Activated naive CD4-positive, alpha-beta T cell treated with anti-CD3 and anti-CD28 coated beads for 36 hours (primary cell): ENCODE data around the gene SCNN1A. TPM values are rescaled to one million over a fixed set of nuclear protein-coding genes. Genes with fewer than 3 reads are reported as not detected.
"Not testable (repeated sequence)": the region's sequence is repeated elsewhere in the genome, so short reads cannot be mapped to it uniquely, and the experiment has no call there.

Experiments
- CTCF ChIA-PET: fragments of 350-600 bp; sonication (Branson Sonifier 250); formaldehyde crosslinking; loops from one replicate; lab custom pipeline; 2021; ENCODE audit warnings: antibody characterized with exemption; lab: Charles Lee
- DNase-seq: peaks from one replicate; pipeline ENCODE4 v3.0.0-alpha.2; 2020
- H3K27ac Mint-ChIP-seq: one replicate; pipeline ENCODE4 v1.8.0; 2021; ENCODE audit warnings: mild to moderate bottlenecking, mixed read lengths
- H3K27me3 Mint-ChIP-seq: one replicate; pipeline ENCODE4 v1.8.0; 2021; ENCODE audit warnings: low read depth, mixed read lengths
- H3K36me3 Mint-ChIP-seq: one replicate; pipeline ENCODE4 v1.8.0; 2021; ENCODE audit warnings: low read depth, mixed read lengths
- H3K4me1 Mint-ChIP-seq: one replicate; pipeline ENCODE4 v1.8.0; 2021; ENCODE audit warnings: low read depth, mixed read lengths
- H3K4me3 Mint-ChIP-seq: one replicate; pipeline ENCODE4 v1.8.0; 2021; ENCODE audit warnings: mild to moderate bottlenecking, moderate library complexity, mixed read lengths
- H3K9me3 Mint-ChIP-seq: one replicate; pipeline ENCODE4 v1.8.0; 2021; ENCODE audit warnings: mixed read lengths
- intact Hi-C: fragments of 100-400 bp; cut with micrococcal nuclease; formaldehyde crosslinking; loops from one replicate; pipeline ENCODE4 v1.15.1; 2023
- total RNA-seq, 2 experiments: library from RNA; stranded (reverse); gene quantifications; one replicate each; pipeline ENCODE4 v1.2.3, GENCODE V29; 2021

SCNN1A gene
- total RNA-seq, 2 experiments from 2014 or later, result 0.20 to 0.67 TPM

DNA sequence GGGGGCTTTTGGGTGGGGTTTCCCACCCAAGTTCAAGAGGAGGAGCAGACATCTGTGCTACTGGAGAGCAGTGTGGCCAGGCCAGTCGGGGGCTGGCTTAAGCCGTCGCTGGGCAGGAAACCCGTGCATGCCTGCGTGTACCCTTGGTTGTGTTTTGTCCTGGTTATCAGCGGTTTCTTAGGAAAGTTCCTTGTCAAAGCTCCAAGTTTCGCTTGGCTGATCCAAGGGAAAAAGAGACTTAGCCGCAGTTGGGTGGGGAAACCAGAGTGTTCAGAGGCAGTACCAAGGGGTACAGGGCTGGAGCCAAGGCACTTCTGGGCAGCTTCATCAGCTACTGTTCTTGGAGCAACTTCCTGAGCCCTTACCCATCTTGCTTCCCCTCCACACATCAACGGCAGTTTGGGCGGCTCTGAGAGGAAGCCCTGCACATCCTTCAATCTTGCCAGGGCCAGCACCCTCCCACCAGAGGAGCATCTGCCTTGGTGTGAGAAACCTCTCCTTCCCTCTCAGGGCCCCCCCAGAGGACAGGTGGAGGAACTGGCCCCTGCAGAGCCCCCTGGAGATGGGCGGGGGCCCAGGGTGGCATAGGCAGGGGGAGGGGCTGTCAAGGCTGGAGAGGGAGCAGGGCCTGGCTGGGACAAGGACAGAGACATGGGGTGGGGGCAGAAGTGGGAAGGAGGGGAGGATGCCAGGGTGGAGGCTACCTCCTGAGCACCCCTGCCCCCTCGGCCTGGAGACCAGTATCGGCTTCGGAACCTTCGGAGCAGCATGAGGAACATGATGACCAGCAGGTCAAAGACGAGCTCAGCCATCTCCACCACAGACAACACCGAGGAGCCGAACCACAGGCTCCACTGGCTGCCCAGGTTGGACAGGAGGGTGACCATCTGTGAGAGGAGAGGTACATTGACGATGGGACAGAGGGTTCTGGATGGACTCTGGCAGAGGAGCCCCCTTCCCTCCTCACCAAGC is 27.7 kb downstream of the SCNN1A start:
- CTCF ChIA-PET, result no interaction called here
- intact Hi-C loops, result no loop called here
- Mint-ChIP-seq H3K9me3 (no peaks in the 10 kb centered on the region), H3K4me3 (no peak overlapping the region), H3K36me3 (no peaks in the 10 kb centered on the region), H3K27ac (no peak overlapping the region), H3K4me1 (peaks cover 37% of the 10 kb centered on the region), H3K27me3 (no peaks in the 10 kb centered on the region)
- no peak for DNase-seq

GRCh38 chr12:6346942-6347341 is 28.4 kb downstream of the SCNN1A start:
- Mint-ChIP-seq H3K27ac (no peak overlapping the region), H3K36me3 (no peaks in the 10 kb centered on the region), H3K4me1 (peaks cover 45% of the 10 kb centered on the region), H3K4me3 (no peak overlapping the region), H3K9me3 (no peaks in the 10 kb centered on the region), H3K27me3 (no peaks in the 10 kb centered on the region)
- CTCF ChIA-PET, result no interaction called here
- intact Hi-C loops, result no loop called here
- DNase-seq, result no peak

GRCh38 chr12:6346235-6346832 is 29.0 kb downstream of the SCNN1A start:
- Mint-ChIP-seq H3K4me1 (peaks cover 47% of the 10 kb centered on the region), H3K27ac (no peak overlapping the region)

DNA sequence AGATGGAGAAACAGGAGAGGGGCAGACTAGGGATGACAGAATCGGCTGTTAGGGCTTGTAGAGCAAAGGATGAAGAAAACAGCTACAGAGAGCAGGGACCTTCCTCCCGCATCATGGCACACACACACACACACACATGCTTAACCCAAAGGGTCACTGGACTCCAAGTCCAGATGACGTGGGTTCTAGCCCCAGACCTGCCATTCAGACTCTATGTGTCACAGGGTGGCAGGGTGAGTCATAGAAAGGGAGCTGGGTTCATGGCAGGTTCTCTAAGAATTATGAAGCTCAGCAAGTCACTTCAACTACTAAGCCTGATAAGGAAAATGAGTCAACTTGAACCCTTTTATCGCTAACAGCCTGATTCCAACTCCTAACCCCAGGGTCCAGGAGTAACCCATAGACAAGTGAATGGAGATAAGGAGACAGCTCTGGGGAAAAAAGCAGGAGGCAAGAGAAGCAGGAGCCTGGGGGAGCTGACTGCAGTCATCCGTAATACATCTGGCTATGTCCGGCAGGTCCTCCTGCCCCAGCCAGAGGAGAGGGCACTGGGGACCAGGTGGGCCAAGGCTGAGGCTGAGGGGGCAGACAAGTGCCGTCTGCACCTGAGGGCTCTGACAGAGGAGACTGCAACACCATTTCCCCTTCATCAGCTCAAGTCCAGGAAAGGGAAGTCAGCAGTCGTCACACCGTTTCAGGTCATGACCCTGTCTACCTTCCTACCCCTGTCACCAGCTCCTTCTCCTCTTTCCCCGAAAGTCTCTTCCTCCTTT is 29.9 kb downstream of the SCNN1A start:
- Mint-ChIP-seq H3K9me3 (no peaks in the 10 kb centered on the region), H3K4me3 (peak overlapping the region; percentile 22), H3K27ac (peak overlapping the region; percentile 33), H3K4me1 (peaks cover 47% of the 10 kb centered on the region), H3K27me3 (no peaks in the 10 kb centered on the region), H3K36me3 (peaks cover 5% of the 10 kb centered on the region)
- intact Hi-C loops, result loop anchor here (1.0 kb wide), 2 partner anchors 9 to 22 kb away; no protein-coding TSS in a partner anchor
- peak; percentile 81 for DNase-seq
- CTCF ChIA-PET, result interaction anchor here (0.6 to 1.9 kb wide), 15 partner anchors 9 to 273 kb away, joined by 3 to 12 read pairs (median 3); no protein-coding TSS in a partner anchor

More at GRCh38 chr12:6346235-6346832, 29.0 kb downstream of the SCNN1A start:
- no peaks in the 10 kb centered on the region for H3K9me3 Mint-ChIP-seq
- DNase-seq, result no peak
- peaks cover 1% of the 10 kb centered on the region for H3K36me3 Mint-ChIP-seq
- intact Hi-C loops, result no loop called here
- no peak overlapping the region for H3K4me3 Mint-ChIP-seq
- CTCF ChIA-PET, result interaction anchor here (0.8 to 1.9 kb wide), 10 partner anchors 9 to 80 kb away, joined by 3 to 12 read pairs (median 4); no protein-coding TSS in a partner anchor
- H3K27me3 Mint-ChIP-seq, result no peaks in the 10 kb centered on the region

- H3K9me3 Mint-ChIP-seq, H3K27ac Mint-ChIP-seq, DNase-seq, H3K36me3 Mint-ChIP-seq, H3K27me3 Mint-ChIP-seq, H3K4me3 Mint-ChIP-seq, intact Hi-C loops: not testable (repeated sequence)
- H3K4me1 Mint-ChIP-seq, result peaks cover 47% of the 10 kb centered on the region
- CTCF ChIA-PET, result interaction anchor here (0.6 to 2.9 kb wide), 6 partner anchors 9 to 1264 kb away, joined by 3 to 14 read pairs (median 4); no protein-coding TSS in a partner anchor
These were observed 31.2 kb downstream of the SCNN1A start for GRCh38 chr12:6344101-6344660.

DNA sequence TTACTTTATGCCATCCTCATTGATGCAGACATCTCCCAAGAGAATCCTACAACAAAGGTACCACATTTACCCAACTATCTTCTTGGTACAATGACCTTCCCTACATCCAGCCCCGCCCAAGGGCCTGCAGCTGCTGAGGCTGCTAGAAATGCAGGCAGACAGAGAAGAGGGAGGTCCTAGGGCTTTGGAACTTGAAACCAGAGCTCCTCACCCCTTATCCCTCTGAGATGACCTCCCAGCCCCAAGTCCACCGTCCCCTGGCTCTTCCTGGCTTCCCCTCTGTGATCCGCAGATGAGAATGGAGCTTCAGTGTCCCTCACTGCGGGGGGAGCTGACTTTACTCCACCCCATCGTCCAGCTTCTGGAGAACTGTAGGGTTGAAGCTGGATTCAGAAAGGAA is 31.8 kb downstream of the SCNN1A start:
- no peak for DNase-seq
- Mint-ChIP-seq H3K36me3 (peaks cover 5% of the 10 kb centered on the region), H3K27me3 (no peaks in the 10 kb centered on the region), H3K27ac (peak overlapping the region; percentile 5), H3K4me3 (no peak overlapping the region), H3K9me3 (no peaks in the 10 kb centered on the region), H3K4me1 (peaks cover 47% of the 10 kb centered on the region)
- CTCF ChIA-PET, result interaction anchor here (0.6 to 2.9 kb wide), 5 partner anchors 8 to 1265 kb away, joined by 3 to 14 read pairs (median 4); no protein-coding TSS in a partner anchor
- intact Hi-C loops, result no loop called here

DNA sequence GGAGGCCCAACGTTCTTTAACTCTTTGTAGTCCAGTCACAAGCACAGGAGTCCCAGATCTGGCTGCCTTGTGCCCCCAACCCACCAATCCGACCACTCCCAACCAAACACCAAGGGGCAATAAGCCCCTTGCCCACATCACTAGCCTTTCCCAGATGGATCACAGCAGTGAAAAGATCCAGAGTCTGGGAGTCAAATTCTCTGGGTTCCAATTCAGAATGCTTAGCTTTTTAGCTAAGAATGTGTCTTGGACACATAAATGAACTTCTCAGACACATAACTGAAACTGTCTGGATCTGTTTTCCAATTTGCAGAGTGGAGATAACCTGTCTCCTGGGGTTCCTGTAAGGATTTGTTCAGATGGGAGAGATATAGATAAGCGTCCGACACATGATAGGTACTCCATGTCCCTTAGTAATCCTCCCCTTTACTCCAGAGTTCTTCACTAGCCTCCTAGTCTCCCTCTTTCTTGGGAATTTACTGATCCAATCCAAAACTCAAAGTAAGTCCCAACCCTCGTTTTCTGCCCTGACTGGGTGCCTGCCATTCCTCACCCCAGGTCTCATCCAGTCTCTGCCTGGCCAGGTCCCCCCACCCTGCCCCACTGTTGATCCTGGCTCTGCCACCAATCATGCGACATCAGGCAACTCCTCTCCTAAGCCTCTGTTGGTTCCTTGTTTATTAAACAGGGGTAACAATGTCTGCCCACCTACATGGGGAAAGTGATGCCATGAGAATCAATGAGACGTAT is 33.0 kb downstream of the SCNN1A start:
- CTCF ChIA-PET, result interaction anchor here (1.1 to 2.9 kb wide), 3 partner anchors 9 to 123 kb away, joined by 3 to 14 read pairs (median 4); no protein-coding TSS in a partner anchor
- H3K4me3 Mint-ChIP-seq, result no peak overlapping the region
- peaks cover 43% of the 10 kb centered on the region for H3K4me1 Mint-ChIP-seq
- no peak for DNase-seq
- intact Hi-C loops, result no loop called here
- peaks cover 5% of the 10 kb centered on the region for H3K36me3 Mint-ChIP-seq
- H3K9me3 Mint-ChIP-seq, result no peaks in the 10 kb centered on the region
- no peaks in the 10 kb centered on the region for H3K27me3 Mint-ChIP-seq
- H3K27ac Mint-ChIP-seq, result no peak overlapping the region

GRCh38 chr12:6341417-6342139 is 33.8 kb downstream of the SCNN1A start, which contains the start of gene TNFRSF1A:
Gene TNFRSF1A, minus strand, starts transcription at chr12:6342076. Its CDS starts 262 bp downstream, at chr12:6341814.
- CTCF ChIA-PET, result interaction anchor here (1.1 to 2.9 kb wide), 3 partner anchors 9 to 124 kb away, joined by 3 to 14 read pairs (median 4); no protein-coding TSS in a partner anchor
- Mint-ChIP-seq H3K4me1 (peaks cover 38% of the 10 kb centered on the region), H3K4me3 (peak within 1 kb of the TSS; percentile 17), H3K27me3 (no peaks in the 10 kb centered on the region), H3K27ac (no peak within 1 kb of the TSS), H3K9me3 (no peaks in the 10 kb centered on the region), H3K36me3 (peaks cover 5% of the 10 kb centered on the region)
- intact Hi-C loops, result no loop called here
- peak; percentile 73 for DNase-seq

DNA sequence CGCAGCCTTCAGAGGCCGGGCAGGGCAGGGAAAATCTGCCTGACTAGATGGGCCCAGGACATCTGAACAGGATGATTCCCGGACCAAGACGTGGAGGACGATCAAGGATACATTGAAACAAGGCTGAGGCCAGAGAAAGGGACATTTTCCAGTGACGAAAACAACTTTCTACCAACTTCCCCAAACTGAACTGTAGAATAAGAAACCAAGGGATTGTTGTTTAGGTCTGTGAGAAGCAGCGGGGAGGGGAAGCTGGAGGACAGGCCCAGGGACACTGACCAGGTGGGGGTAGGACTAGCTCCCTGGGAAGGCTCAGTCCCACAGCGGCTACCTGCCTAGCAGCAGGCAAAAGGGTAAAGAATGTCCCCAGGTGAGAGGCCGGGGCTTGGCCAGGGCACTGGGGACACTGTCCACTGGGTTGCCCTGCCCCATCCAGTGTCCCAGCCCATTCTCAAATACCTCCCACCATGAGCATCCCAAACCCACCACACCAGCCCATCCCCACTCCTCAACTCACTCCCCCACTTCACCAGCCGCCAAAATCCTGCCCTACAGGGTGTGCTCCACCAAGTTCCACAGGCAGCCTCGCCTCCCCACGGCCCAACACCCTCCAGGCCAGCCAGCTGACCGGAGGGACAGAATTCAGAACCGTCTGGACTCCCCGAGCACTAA is 34.5 kb downstream of the SCNN1A start:
- no peaks in the 10 kb centered on the region for H3K27me3 Mint-ChIP-seq
- no peak for DNase-seq
- H3K4me1 Mint-ChIP-seq, result peaks cover 38% of the 10 kb centered on the region
- no peak overlapping the region for H3K27ac Mint-ChIP-seq
- CTCF ChIA-PET, result interaction anchor here (1.1 to 2.4 kb wide), 3 partner anchors 8 to 27 kb away, joined by 4 to 15 read pairs (median 4); no protein-coding TSS in a partner anchor
- intact Hi-C loops, result loop anchor here (1.0 kb wide), 2 partner anchors 22 to 26 kb away; no protein-coding TSS in a partner anchor
- H3K9me3 Mint-ChIP-seq, result no peaks in the 10 kb centered on the region
- H3K36me3 Mint-ChIP-seq, result peaks cover 5% of the 10 kb centered on the region
- no peak overlapping the region for H3K4me3 Mint-ChIP-seq
